BE2C (cell line): Measurements from ENCODE around the gene AGR3.
A peak's percentile ranks its signal among the peaks of the same experiment; 100 is the strongest.

ENCODE experiments used
- DNase-seq: peaks from one replicate; pipeline ENCODE4 v3.0.0-alpha.2; 2020
- H3K27me3 ChIP-seq: fragments of 250-450 bp; sonication (Bioruptor Pico); 2 replicates; pipeline ENCODE4 v1.5.1; 2020; ENCODE audit warnings: mild to moderate bottlenecking
- H3K36me3 ChIP-seq: fragments of 250-450 bp; sonication (Bioruptor Pico); 2 replicates; pipeline ENCODE4 v1.5.1; 2020; ENCODE audit warnings: mild to moderate bottlenecking
- H3K4me1 ChIP-seq: fragments of 250-450 bp; sonication (Bioruptor Pico); 2 replicates; pipeline ENCODE4 v1.5.1; 2020
- H3K4me3 ChIP-seq: 2 replicates; pipeline ENCODE4 v1.5.1; 2011; ENCODE audit warnings: low read depth, low read length
- H3K9me3 ChIP-seq: fragments of 250-450 bp; sonication (Bioruptor Pico); 2 replicates; pipeline ENCODE4 v1.5.1; 2020
- TF ChIP-seq, protein P1 (sequence below): IDR thresholded peaks from 2 replicates; pipeline ENCODE4 v1.5.1; 2012; ENCODE audit warnings: mild to moderate bottlenecking, low read depth, low read length

AGR3 gene

DNA sequence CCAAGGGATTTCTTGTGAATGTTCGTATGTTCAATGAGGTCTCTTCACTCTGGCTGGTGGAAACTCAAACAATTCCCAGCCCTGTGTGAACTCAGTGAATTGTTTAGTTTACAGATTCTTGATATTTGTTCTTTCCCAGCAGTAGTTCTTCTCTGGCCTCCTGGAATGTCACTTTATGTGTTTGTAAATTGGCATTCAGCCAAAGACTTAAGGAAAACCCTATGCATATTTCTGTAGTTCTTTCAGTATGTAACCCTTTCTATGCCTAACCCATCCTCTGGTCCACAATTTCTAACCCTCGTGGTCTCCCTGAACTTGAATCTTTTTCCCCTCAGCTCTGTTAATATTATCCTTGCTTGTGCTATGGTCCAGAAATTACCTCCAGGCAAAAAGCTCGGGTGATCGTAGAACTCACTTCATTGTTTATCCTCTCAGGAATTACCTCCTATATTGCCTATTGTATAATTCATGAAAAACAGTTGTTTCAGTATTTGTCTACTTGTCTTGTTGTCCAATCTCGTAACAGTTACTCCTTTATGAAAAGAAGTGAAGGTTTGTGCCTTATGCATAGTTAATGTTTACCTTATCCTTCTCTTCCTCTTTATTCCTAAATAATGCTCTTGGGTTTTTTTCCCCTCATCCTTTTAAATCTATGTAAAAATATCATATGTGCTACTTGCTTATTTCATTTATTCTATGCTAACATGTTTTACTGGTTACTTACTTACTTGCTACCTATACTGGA is 23.7 kb upstream of the AGR3 start:
- no peak for DNase-seq
- no peaks in the 10 kb centered on the region for H3K36me3 ChIP-seq
- H3K4me3 ChIP-seq, result no peak overlapping the region
- TF ChIP-seq, protein P1, sequence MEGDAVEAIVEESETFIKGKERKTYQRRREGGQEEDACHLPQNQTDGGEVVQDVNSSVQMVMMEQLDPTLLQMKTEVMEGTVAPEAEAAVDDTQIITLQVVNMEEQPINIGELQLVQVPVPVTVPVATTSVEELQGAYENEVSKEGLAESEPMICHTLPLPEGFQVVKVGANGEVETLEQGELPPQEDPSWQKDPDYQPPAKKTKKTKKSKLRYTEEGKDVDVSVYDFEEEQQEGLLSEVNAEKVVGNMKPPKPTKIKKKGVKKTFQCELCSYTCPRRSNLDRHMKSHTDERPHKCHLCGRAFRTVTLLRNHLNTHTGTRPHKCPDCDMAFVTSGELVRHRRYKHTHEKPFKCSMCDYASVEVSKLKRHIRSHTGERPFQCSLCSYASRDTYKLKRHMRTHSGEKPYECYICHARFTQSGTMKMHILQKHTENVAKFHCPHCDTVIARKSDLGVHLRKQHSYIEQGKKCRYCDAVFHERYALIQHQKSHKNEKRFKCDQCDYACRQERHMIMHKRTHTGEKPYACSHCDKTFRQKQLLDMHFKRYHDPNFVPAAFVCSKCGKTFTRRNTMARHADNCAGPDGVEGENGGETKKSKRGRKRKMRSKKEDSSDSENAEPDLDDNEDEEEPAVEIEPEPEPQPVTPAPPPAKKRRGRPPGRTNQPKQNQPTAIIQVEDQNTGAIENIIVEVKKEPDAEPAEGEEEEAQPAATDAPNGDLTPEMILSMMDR, result no peak
- H3K4me1 ChIP-seq, result no peaks in the 10 kb centered on the region
- H3K27me3 ChIP-seq, result no peaks in the 10 kb centered on the region; the same call in none of the 2 replicates
- H3K9me3 ChIP-seq, result no peaks in the 10 kb centered on the region

DNA sequence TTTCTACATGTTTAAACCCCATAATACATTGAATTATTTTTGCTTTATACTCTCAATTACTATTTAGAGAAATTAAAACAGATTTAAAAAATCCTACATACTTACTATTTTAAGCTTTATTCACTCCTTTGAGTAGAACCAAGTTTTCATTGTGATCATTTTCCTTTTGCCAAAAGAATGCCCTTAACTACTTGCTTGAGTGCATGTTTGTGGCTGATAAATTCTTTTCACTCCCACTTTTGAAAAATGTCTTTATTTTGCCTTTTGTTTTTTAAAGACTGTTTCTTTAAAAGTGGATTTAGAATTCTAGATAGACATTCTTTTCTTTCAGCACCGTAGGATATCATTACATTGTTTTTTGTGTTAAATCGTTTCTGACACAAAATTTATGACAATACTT is 22.3 kb upstream of the AGR3 start:
- H3K9me3 ChIP-seq, result no peaks in the 10 kb centered on the region
- H3K36me3 ChIP-seq, result no peaks in the 10 kb centered on the region
- no peak overlapping the region for H3K4me3 ChIP-seq
- no peaks in the 10 kb centered on the region; the same call in none of the 2 replicates for H3K27me3 ChIP-seq
- H3K4me1 ChIP-seq, result no peaks in the 10 kb centered on the region
- TF ChIP-seq, protein P1, result no peak
- no peak for DNase-seq

DNA sequence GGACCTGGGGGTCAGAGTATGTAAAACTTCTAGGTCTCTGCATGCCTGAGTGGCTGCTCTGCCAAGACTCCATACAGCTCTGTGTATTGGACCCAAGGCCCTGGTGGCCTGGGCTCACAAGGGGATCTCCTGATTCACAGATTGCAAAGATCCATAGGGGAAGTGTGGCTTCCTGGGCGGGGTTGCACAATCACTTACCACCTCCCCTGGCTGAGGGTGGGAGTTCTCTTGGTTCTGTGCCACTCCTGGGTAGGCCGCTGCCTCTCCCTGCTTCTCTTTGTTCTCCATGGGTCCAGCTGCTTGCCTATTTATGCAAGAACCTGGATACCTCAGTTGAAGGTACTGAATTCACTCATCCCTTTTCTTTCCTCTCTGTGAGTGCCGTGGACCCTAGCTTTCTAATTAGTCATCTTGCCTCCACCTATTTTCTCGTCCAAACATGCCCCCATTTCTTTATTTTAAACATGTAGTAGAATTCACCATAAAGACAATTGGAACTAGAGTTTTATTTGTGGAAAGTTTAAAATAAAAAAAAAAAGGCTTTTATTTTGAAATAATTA is 18.5 kb upstream of the AGR3 start:
- TF ChIP-seq, protein P1, result no peak
- peaks cover 3% of the 10 kb centered on the region for H3K27me3 ChIP-seq
- no peaks in the 10 kb centered on the region for H3K4me1 ChIP-seq
- H3K36me3 ChIP-seq, result no peaks in the 10 kb centered on the region
- no peak for DNase-seq
- H3K9me3 ChIP-seq, result no peaks in the 10 kb centered on the region
- H3K4me3 ChIP-seq, result no peak overlapping the region

DNA sequence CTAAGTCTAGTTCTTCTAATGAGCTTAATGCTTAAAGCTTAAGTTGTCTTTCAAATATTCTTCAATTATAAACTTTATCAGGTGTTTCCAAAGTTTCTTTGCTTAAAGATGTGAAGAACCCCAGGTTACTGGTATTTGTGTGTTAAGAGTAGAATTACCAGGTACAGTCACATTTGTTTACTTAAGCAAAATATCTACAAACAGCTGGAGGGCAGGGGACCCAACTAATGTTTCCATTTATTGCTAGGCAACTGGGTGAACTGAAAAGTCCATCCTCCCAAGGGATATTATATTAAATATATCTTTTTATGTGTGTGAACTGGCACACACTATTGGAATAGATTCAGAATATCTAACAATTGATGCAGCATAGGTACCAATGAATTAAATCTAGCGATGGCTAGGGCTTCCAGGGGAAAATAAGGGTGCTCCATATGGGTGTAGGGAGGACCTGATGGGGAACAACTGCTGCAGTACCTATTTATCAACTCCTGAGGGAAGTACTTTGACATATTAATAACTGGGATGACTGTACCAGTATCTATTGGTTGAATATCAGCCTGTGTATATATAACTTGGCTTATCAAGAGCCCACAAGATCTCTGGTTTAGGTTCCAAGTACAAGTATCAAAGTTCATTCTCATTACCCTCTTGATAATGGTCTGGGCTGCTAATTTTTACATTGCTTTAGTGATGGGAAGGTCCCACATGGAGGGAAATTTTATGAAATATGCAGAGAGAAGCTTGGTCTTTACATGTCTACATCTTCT is 10.3 kb upstream of the AGR3 start:
- H3K4me3 ChIP-seq, result no peak overlapping the region
- H3K4me1 ChIP-seq, result no peaks in the 10 kb centered on the region
- H3K27me3 ChIP-seq, result no peaks in the 10 kb centered on the region
- no peaks in the 10 kb centered on the region for H3K36me3 ChIP-seq
- TF ChIP-seq, protein P1, result no peak
- no peaks in the 10 kb centered on the region for H3K9me3 ChIP-seq
- no peak for DNase-seq

DNA sequence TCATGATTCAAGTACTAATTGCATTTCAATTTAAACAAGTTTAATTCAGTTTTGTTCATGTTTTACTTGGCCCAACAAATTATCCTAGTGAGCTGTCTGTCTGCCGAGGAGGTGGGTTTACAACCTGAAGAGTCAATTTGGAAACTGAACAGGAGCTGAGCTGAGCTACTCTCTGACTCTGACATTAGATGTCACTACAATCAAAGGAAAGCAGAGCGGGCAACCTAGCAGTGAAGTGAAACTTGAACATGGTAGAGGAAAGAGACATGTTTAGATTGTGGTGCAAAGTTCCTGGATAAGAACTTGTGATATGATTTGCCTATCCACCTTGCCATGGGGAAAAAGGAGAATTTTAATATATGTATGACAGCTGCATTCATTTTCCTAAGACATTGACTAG is 9.6 kb upstream of the AGR3 start:
- Histone ChIP-seq H3K4me3 (no peak overlapping the region), H3K4me1 (no peaks in the 10 kb centered on the region), H3K36me3 (no peaks in the 10 kb centered on the region), H3K27me3 (no peaks in the 10 kb centered on the region), H3K9me3 (no peaks in the 10 kb centered on the region)
- no peak for DNase-seq
- TF ChIP-seq, protein P1, result peak; percentile 17; the same call in 1 of the 2 replicates

DNA sequence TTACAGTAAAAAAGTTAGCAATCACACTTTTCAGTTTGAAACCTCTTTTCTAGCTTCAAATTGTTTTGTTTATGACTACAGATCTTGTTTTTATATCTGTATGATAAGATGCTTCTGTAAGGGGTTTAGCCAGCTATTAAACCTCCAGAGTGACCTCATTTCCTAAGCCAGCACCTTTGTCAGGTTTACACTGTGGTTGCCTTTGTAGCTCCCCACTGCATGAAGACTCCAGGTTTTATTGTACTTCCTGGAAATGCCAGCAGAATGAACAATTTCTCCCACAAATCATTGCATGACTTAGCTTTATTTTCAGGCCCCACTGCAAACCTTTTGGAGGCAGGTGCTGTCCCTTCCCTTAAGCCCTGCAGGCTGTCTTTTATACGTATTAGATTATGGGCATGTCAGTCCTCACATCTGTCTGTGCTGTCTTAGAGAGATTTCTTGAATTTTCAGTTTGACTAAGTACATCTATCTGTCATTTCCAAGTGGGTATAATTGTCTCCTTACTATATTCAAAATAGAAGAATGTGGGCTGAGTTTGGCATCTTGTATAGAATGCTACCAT is 8.2 kb upstream of the AGR3 start:
- Histone ChIP-seq H3K4me1 (no peaks in the 10 kb centered on the region), H3K36me3 (no peaks in the 10 kb centered on the region), H3K27me3 (no peaks in the 10 kb centered on the region), H3K4me3 (no peak overlapping the region), H3K9me3 (no peaks in the 10 kb centered on the region)
- no peak for DNase-seq
- TF ChIP-seq, protein P1, result no peak
